IPS DF 19.7 (cell line): Measurements from ENCODE around the gene POU4F2.
"Not testable (repeated sequence)": the region's sequence is repeated elsewhere in the genome, so short reads cannot be mapped to it uniquely, and the experiment has no call there.

ENCODE experiments used
- DNase-seq: peaks from one replicate; pipeline ENCODE4 v3.0.0-alpha.2; 2013; ENCODE audit warnings: low read depth, low spot score

Gene POU4F2

GRCh38 chr4:146654687-146655520 lies 16.2 kb downstream of the POU4F2 start:
- DNase-seq, result no peak

- no peak for DNase-seq
These were observed 16.8 kb downstream of the POU4F2 start for GRCh38 chr4:146655521-146655856.

- no peak for DNase-seq
These were observed 22.7 kb downstream of the POU4F2 start for GRCh38 chr4:146661367-146661766.

- DNase-seq, result not testable (repeated sequence)
These were observed 25.2 kb downstream of the POU4F2 start for GRCh38 chr4:146663968-146664311.

- no peak for DNase-seq
These were observed 36.3 kb downstream of the POU4F2 start for GRCh38 chr4:146674829-146675570.
